Natural killer cell (primary cell): ENCODE measurements around the gene ZFHX3. TPM values are rescaled to one million over a fixed set of nuclear protein-coding genes. Genes with fewer than 3 reads are reported as not detected.

Experiments
- ATAC-seq, 3 donors: fragments of 150-1000 bp in 2 of 3; fragments of 200-7000 bp in 1 of 3; cut with Tn5 transposase; 1 replicate in 1 of 3; 2 replicates in 2 of 3; pipeline ENCODE4 v1.10.0; 2021; ENCODE audit warnings: mild to moderate bottlenecking in 2 of 3, moderate library complexity in 2 of 3
- DNase-seq, 2 donors: peaks; one replicate each; pipeline versions ENCODE4 v3.0.0 to v3.0.0-alpha.2; 2013 to 2021; ENCODE audit warnings: mixed read lengths in 1 of 2
- H3K27ac ChIP-seq: one replicate; pipeline ENCODE4 v1.5.1; 2013; ENCODE audit warnings: mild to moderate bottlenecking, low read length
- H3K27me3 ChIP-seq: one replicate; pipeline ENCODE4 v1.6.1; 2013; ENCODE audit warnings: low read length; ENCODE audit not compliant: control insufficient read depth, insufficient read depth
- H3K36me3 ChIP-seq: one replicate; pipeline ENCODE4 v1.6.1; 2013; ENCODE audit warnings: low read length; ENCODE audit not compliant: control insufficient read depth, insufficient read depth
- H3K4me1 ChIP-seq: one replicate; pipeline ENCODE4 v1.6.1; 2013; ENCODE audit warnings: low read length; ENCODE audit not compliant: control insufficient read depth, insufficient read depth
- H3K4me3 ChIP-seq: one replicate; pipeline ENCODE4 v1.5.1; 2013; ENCODE audit warnings: low read length
- H3K9me3 ChIP-seq: one replicate; pipeline ENCODE4 v1.6.1; 2013; ENCODE audit warnings: low read length; ENCODE audit not compliant: control insufficient read depth, insufficient read depth
- H3K27ac Mint-ChIP-seq, 2 donors: one replicate each; pipeline ENCODE4 v1.8.0; 2022; ENCODE audit warnings: mild to moderate bottlenecking in 2 of 2, mixed read lengths in 2 of 2, moderate library complexity in 1 of 2
- H3K27me3 Mint-ChIP-seq, 2 donors: one replicate each; pipeline ENCODE4 v1.8.0; 2022; ENCODE audit warnings: low read depth in 2 of 2, mixed read lengths in 2 of 2
- H3K36me3 Mint-ChIP-seq: one replicate; pipeline ENCODE4 v1.8.0; 2022; ENCODE audit warnings: mixed read lengths
- H3K4me1 Mint-ChIP-seq, 2 donors: one replicate each; pipeline ENCODE4 v1.8.0; 2022; ENCODE audit warnings: mixed read lengths in 2 of 2
- H3K4me3 Mint-ChIP-seq: one replicate; pipeline ENCODE4 v1.8.0; 2022; ENCODE audit warnings: mild to moderate bottlenecking, moderate library complexity, mixed read lengths
- H3K9me3 Mint-ChIP-seq, 2 donors: one replicate each; pipeline ENCODE4 v1.8.0; 2022; ENCODE audit warnings: mixed read lengths in 2 of 2
- CTCF ChIP-seq: fragments of 200-600 bp; IDR thresholded peaks from one replicate; pipeline ENCODE4 v1.8.0; 2022; ENCODE audit warnings: antibody characterized with exemption
- WGBS: methylation state at CpG from one replicate; pipeline ENCODE4 v1.1.7; 2013; ENCODE audit warnings: missing lambda C conversion rate; ENCODE audit not compliant: insufficient coverage; 5-methylcytosine and 5-hydroxymethylcytosine counted together
- intact Hi-C: fragments of 100-400 bp; cut with micrococcal nuclease; formaldehyde crosslinking; loops from one replicate; pipeline ENCODE4 v1.14.2; 2022
- total RNA-seq, 4 donors: library from RNA; stranded (reverse); fragments of 120-200 nt in 1 of 4; gene quantifications; one replicate each; pipeline versions ENCODE4 v1.2.3 to v1.2.4, GENCODE V29; 2013 to 2022

The ZFHX3 gene
- total RNA-seq, 3 donors from 2014 or later (not counting 1 experiment from before 2014, with no cell fraction given), result 5.8 to 7.8 (median 7.5) TPM

GRCh38 chr16:72879846-72880245, 168.1 kb downstream of the ZFHX3 start:
- H3K27me3 Mint-ChIP-seq, result no peaks in the 10 kb centered on the region
- no peak overlapping the region for H3K4me3 ChIP-seq
- no peak overlapping the region for H3K4me3 Mint-ChIP-seq
- peaks cover 17% of the 10 kb centered on the region for H3K4me1 ChIP-seq
- intact Hi-C loops, result no loop called here
- WGBS, result 92% methylated on average over 11 of the region's 11 CpGs
- H3K27ac ChIP-seq, result no peak overlapping the region
- no peaks in the 10 kb centered on the region for H3K36me3 ChIP-seq
- no peaks in the 10 kb centered on the region for H3K27me3 ChIP-seq
- no peak overlapping the region for H3K27ac Mint-ChIP-seq
- H3K36me3 Mint-ChIP-seq, result no peaks in the 10 kb centered on the region
- no peaks in the 10 kb centered on the region for H3K9me3 ChIP-seq
- peaks cover 41 to 52% of the 10 kb centered on the region in 2 donors for H3K4me1 Mint-ChIP-seq
- no peak for TF ChIP-seq CTCF
- DNase-seq (no peak), ATAC-seq (no peak)
- H3K9me3 Mint-ChIP-seq, result no peaks in the 10 kb centered on the region

- Mint-ChIP-seq H3K36me3 (no peaks in the 10 kb centered on the region), H3K27me3 (no peaks in the 10 kb centered on the region), H3K9me3 (no peaks in the 10 kb centered on the region), H3K27ac (no peak overlapping the region), H3K4me3 (no peak overlapping the region), H3K4me1 (peaks cover 32 to 40% of the 10 kb centered on the region in 2 donors)
- Histone ChIP-seq H3K27me3 (no peaks in the 10 kb centered on the region), H3K9me3 (no peaks in the 10 kb centered on the region), H3K27ac (no peak overlapping the region), H3K36me3 (no peaks in the 10 kb centered on the region), H3K4me1 (peaks cover 17% of the 10 kb centered on the region), H3K4me3 (no peak overlapping the region)
- 91% methylated on average over 17 of the region's 19 CpGs for WGBS
- ATAC-seq, result no peak
- intact Hi-C loops, result no loop called here
- DNase-seq, result no peak
- no peak for TF ChIP-seq CTCF
These were observed 169.3 kb downstream of the ZFHX3 start for GRCh38 chr16:72878301-72879269.

GRCh38 chr16:72877374-72878028, 170.4 kb downstream of the ZFHX3 start:
- H3K27ac ChIP-seq, result no peak overlapping the region
- no peaks in the 10 kb centered on the region for H3K9me3 ChIP-seq
- DNase-seq, result no peak
- H3K9me3 Mint-ChIP-seq, result no peaks in the 10 kb centered on the region
- H3K27ac Mint-ChIP-seq, result peak overlapping the region in 1 of 2 donors; percentile 13
- no peaks in the 10 kb centered on the region for H3K36me3 ChIP-seq
- ATAC-seq, result no peak
- peaks cover 17% of the 10 kb centered on the region for H3K4me1 ChIP-seq
- no peaks in the 10 kb centered on the region for H3K27me3 Mint-ChIP-seq
- peaks cover 25 to 34% of the 10 kb centered on the region in 2 donors for H3K4me1 Mint-ChIP-seq
- no peaks in the 10 kb centered on the region for H3K36me3 Mint-ChIP-seq
- 61% methylated on average over 8 of the region's 12 CpGs for WGBS
- no peak overlapping the region for H3K4me3 Mint-ChIP-seq
- no peak for TF ChIP-seq CTCF
- no peak overlapping the region for H3K4me3 ChIP-seq
- intact Hi-C loops, result no loop called here
- H3K27me3 ChIP-seq, result no peaks in the 10 kb centered on the region
